C4-2B (cell line): ENCODE data around the gene CHCHD3.

Source experiments
- ZFX ChIP-seq: fragments of 450-650 bp; IDR thresholded peaks from 2 replicates; pipeline ENCODE4 v1.6.1; 2017
- TF ChIP-seq, protein P1 (sequence below): fragments of 450-650 bp; conservative IDR thresholded peaks from 2 replicates; pipeline ENCODE4 v1.5.1; 2017; ENCODE audit warnings: mild to moderate bottlenecking

- TF ChIP-seq, protein P1, sequence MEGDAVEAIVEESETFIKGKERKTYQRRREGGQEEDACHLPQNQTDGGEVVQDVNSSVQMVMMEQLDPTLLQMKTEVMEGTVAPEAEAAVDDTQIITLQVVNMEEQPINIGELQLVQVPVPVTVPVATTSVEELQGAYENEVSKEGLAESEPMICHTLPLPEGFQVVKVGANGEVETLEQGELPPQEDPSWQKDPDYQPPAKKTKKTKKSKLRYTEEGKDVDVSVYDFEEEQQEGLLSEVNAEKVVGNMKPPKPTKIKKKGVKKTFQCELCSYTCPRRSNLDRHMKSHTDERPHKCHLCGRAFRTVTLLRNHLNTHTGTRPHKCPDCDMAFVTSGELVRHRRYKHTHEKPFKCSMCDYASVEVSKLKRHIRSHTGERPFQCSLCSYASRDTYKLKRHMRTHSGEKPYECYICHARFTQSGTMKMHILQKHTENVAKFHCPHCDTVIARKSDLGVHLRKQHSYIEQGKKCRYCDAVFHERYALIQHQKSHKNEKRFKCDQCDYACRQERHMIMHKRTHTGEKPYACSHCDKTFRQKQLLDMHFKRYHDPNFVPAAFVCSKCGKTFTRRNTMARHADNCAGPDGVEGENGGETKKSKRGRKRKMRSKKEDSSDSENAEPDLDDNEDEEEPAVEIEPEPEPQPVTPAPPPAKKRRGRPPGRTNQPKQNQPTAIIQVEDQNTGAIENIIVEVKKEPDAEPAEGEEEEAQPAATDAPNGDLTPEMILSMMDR, result no peak
- no peak for TF ChIP-seq ZFX
Measured at GRCh38 chr7:133015888-133016287, 66.0 kb downstream of the CHCHD3 start.
